Measurements from ENCODE around the gene SLC2A10.

The SLC2A10 gene

GRCh38 chr20:46770330-46771194 lies 61.1 kb downstream of the SLC2A10 start:
- no peak for DNase-seq (ENCODE audit: low read depth)

DNA sequence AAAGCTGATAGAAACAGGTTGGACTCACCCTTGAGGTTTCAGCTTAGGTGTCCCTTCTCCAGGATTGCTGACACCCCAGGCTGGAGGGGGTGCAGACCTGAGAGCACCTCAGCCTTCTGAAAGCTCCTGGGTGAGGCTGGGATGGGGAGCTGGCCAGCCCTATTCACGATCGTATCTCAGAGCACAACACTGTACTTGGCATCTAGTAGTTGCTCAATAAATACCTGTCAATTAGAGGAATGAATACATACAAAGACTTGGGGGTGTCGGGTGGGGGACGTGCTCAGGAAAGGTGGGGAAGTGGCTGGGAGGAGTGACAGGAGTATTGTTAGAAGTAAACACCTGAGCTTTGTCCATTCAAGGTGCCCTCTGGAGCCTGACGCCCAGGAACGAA lies 61.7 kb downstream of the SLC2A10 start:
- DNase-seq (ENCODE audit: low read depth), result no peak

- DNase-seq (ENCODE audit: low read depth), result no peak
Observed at GRCh38 chr20:46772901-46773300, 63.5 kb downstream of the SLC2A10 start.

DNA sequence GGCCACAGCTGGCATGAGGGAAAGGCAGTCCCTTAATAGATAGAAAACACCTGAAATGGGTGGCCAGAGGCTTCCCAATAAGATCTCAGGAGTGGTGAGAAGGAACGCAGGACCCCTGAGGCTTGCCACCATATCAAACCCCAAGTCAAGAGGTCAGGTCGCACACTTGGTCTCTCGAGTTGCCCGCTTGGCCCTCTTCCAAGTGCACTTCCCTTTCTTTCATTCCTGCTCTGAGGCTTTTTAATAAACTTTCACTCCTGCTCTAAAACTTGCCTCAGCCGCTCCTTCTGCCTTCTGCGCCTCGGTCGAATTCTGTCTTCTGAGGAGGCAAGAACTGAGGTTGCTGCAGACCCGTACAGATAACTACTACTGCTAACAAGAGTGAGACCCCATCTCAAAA lies 64.2 kb downstream of the SLC2A10 start:
- DNase-seq (ENCODE audit: low read depth), result no peak

DNA sequence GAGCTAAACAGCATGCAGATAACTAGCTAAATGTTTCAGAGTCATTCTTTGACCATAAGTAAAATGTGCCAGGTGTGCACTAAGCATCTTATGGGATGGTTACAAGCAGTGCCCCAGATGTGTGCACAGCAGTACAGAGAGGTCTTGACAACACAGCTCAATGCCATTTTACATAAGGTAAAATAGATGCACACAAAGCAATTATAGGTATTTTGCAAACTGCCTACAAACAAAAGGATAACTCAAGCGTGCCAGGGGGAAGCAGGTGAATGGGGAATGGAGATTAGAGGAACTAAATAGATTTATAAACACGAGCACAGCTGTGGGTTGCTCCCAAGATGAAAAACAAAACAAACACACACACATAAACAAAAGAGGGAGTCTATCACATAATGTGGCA lies 64.8 kb downstream of the SLC2A10 start:
- no peak for DNase-seq (ENCODE audit: low read depth)

DNA sequence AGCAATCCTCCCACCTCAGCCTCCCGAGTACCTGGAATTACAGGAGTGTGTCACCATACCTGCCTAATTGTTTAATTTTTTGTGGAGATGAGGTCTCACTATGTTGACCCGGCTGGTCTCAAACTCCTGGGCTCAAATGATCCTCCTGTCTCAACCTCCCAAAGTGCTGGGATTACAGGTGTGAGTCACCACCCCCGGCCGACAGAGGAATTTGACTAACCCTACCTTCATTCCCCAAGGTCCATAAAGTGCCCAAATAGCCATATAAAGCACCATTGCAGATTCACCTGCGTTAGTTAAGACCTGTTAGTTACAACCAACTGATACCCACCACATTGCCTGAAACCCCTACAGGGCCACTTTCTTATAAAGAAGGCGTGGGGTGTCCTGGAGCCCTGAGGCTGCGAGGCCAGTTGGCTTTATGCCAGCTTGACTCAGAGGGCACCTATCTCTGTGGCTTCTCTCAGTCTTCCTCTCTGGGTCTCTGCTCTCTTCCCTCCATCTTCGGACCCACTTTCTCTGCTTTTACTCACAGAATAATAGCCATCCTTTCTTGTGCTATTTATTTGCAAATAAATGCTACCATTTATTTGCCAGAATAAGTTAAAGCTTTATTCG lies 65.6 kb downstream of the SLC2A10 start:
- DNase-seq (ENCODE audit: low read depth), result no peak

- DNase-seq (ENCODE audit: low read depth), result no peak
Observed at GRCh38 chr20:46775806-46776205, 66.4 kb downstream of the SLC2A10 start.

DNA sequence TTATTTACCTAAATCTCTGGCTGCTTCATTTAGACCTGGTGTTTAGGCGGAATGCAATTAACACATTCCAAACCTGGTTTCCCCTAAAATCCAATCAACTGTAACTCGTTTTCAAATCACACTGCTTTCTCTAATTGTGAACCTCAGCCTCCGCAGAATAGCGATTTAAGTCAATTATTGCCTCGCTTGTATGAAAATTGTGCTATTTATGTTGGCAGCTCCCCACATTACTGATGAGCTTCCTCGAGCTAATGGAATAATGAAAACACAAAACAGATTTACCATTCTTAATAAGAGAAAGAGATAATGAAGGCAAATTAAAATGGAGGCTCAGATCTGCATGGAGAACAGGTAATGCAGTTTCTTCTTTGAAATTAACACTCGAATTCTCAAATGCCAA lies 67.9 kb downstream of the SLC2A10 start:
- no peak for DNase-seq (ENCODE audit: low read depth)

- no peak for DNase-seq (ENCODE audit: low read depth)
Observed at GRCh38 chr20:46779831-46780230, 70.4 kb downstream of the SLC2A10 start.

DNA sequence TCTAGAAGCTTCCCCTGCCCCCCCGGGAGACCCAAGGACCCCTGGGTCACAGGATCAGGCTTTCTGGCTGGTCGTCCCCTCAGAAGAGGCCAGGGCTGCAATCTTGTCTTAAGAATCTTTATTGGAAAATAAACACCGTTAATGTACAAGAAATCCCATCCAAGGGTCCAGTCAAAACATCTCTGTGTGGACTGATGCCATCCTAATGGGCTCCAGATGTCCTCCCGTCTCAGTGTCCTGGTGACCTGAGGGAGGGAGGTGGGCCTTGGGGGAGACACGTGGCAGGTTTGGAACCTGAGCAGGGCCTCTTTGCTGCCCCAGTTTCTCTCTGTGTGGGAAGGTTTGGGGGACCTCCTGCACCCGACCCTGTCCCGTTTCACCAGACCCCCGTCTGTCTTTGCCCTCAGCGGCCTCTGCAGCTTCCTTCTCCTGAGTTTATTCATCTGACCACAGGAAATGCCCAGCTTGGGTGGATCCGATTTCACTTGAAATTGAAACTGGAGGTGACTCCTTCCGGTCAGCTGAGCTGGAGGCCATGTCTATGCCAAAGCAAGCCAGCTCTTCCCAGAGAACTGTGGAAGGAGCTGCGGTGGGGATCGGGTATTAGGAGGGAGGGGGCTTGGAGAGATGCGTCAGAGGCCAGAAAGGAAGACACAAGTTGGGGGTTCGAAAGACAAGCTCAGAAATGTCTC lies 75.1 kb downstream of the SLC2A10 start:
- DNase-seq (ENCODE audit: low read depth), result no peak

Measured in stimulated activated CD8-positive, alpha-beta memory T cell treated with anti-CD3 and anti-CD28 coated beads, Interleukin-12 subunit alpha, Interleukin-12 subunit beta, amount 100 ng/mL, for 4 hours (primary cell).